Erythroblast (primary cell): ENCODE results near the gene MBNL2.

Experiments
- GATA1 ChIP-seq: IDR thresholded peaks from 2 replicates; pipeline ENCODE4 v1.6.1; 2011; ENCODE audit warnings: low read depth, mild to moderate bottlenecking, control low read depth, low read length, moderate library complexity
- POLR2A ChIP-seq: IDR thresholded peaks from 2 replicates; pipeline ENCODE4 v1.6.1; 2011; ENCODE audit warnings: mild to moderate bottlenecking, low read length

GRCh38 chr13:97344265-97345175 is 122.4 kb downstream of the MBNL2 start:
- TF ChIP-seq POLR2A (no peak), GATA1 (no peak)
